ENCODE data around the gene THEMIS.
A peak's percentile ranks its signal among the peaks of the same experiment; 100 is the strongest.
"Not testable (repeated sequence)": the region's sequence is repeated elsewhere in the genome, so short reads cannot be mapped to it uniquely, and the experiment has no call there.

Gene THEMIS

GRCh38 chr6:127900935-127901334 is at the start of gene THEMIS:
Gene THEMIS, minus strand, starts transcription at chr6:127901058. Its CDS starts 126 bp downstream, at chr6:127900932.
- TF ChIP-seq POLR2A (IDR thresholded peaks at IDR 0.05; ENCODE audit: low read depth, low read length), result no peak
- DNase-seq (ENCODE audit: insufficient read length, low spot score), result no peak
- no peak for FAIRE-seq

GRCh38 chr6:127949251-127949650 is 48.4 kb upstream of the THEMIS start:
- no peak for TF ChIP-seq POLR2A (IDR thresholded peaks at IDR 0.05; ENCODE audit: low read depth, low read length)
- DNase-seq (ENCODE audit: insufficient read length, low spot score) (no peak), FAIRE-seq (no peak)

- DNase-seq (ENCODE audit: insufficient read length, low spot score) (no peak), FAIRE-seq (no peak)
- no peak for TF ChIP-seq POLR2A (IDR thresholded peaks at IDR 0.05; ENCODE audit: low read depth, low read length)
These were observed 45.5 kb upstream of the THEMIS start for GRCh38 chr6:127946388-127946787.

- TF ChIP-seq POLR2A (IDR thresholded peaks at IDR 0.05; ENCODE audit: low read depth, low read length), result no peak
- FAIRE-seq (no peak), DNase-seq (ENCODE audit: insufficient read length, low spot score) (no peak)
These were observed 44.7 kb upstream of the THEMIS start for GRCh38 chr6:127945434-127946097.

GRCh38 chr6:127941228-127941627 is 40.4 kb upstream of the THEMIS start:
- TF ChIP-seq POLR2A (IDR thresholded peaks at IDR 0.05; ENCODE audit: low read depth, low read length), result no peak
- FAIRE-seq, result no peak
- no peak for DNase-seq (ENCODE audit: insufficient read length, low spot score)

GRCh38 chr6:127939442-127940066 is 38.7 kb upstream of the THEMIS start:
- FAIRE-seq, result peak; percentile 11
- DNase-seq (ENCODE audit: insufficient read length, low spot score), result no peak
- TF ChIP-seq POLR2A (IDR thresholded peaks at IDR 0.05; ENCODE audit: low read depth, low read length), result no peak

- FAIRE-seq (no peak), DNase-seq (ENCODE audit: insufficient read length, low spot score) (no peak)
- TF ChIP-seq POLR2A (IDR thresholded peaks at IDR 0.05; ENCODE audit: low read depth, low read length), result no peak
These were observed 37.8 kb upstream of the THEMIS start for GRCh38 chr6:127938701-127939100.

GRCh38 chr6:127937747-127938146 is 36.9 kb upstream of the THEMIS start:
- no peak for FAIRE-seq

GRCh38 chr6:127937102-127937501 is 36.2 kb upstream of the THEMIS start:
- TF ChIP-seq POLR2A (IDR thresholded peaks at IDR 0.05; ENCODE audit: low read depth, low read length), result no peak
- DNase-seq (ENCODE audit: insufficient read length, low spot score) (no peak), FAIRE-seq (no peak)

More at GRCh38 chr6:127937747-127938146, 36.9 kb upstream of the THEMIS start:
- DNase-seq (ENCODE audit: insufficient read length, low spot score), result no peak
- TF ChIP-seq POLR2A (IDR thresholded peaks at IDR 0.05; ENCODE audit: low read depth, low read length), result no peak

- no peak for DNase-seq (ENCODE audit: insufficient read length, low spot score)
- FAIRE-seq, result no peak
- TF ChIP-seq POLR2A (IDR thresholded peaks at IDR 0.05; ENCODE audit: low read depth, low read length), result no peak
These were observed 34.1 kb upstream of the THEMIS start for GRCh38 chr6:127934956-127935355.

GRCh38 chr6:127933852-127934840 is 33.3 kb upstream of the THEMIS start:
- FAIRE-seq (no peak), DNase-seq (ENCODE audit: insufficient read length, low spot score) (no peak)
- no peak for TF ChIP-seq POLR2A (IDR thresholded peaks at IDR 0.05; ENCODE audit: low read depth, low read length)

- DNase-seq (ENCODE audit: insufficient read length, low spot score) (no peak), FAIRE-seq (no peak)
- TF ChIP-seq POLR2A (IDR thresholded peaks at IDR 0.05; ENCODE audit: low read depth, low read length), result no peak
These were observed 32.3 kb upstream of the THEMIS start for GRCh38 chr6:127933137-127933536.

GRCh38 chr6:127932708-127933107 is 31.9 kb upstream of the THEMIS start:
- no peak for FAIRE-seq
- no peak for TF ChIP-seq POLR2A (IDR thresholded peaks at IDR 0.05; ENCODE audit: low read depth, low read length)
- DNase-seq (ENCODE audit: insufficient read length, low spot score), result no peak

- FAIRE-seq; DNase-seq (ENCODE audit: insufficient read length, low spot score): not testable (repeated sequence)
These were observed 25.6 kb upstream of the THEMIS start for GRCh38 chr6:127926441-127926840.

Data from H54 (cell line).